ENCODE results near the gene PPCS. TPM values are rescaled to one million over a fixed set of nuclear protein-coding genes. Genes with fewer than 3 reads are reported as not detected.

PPCS gene
- total RNA-seq, 2 donors from 2014 or later: 38.7 to 48.9 TPM

GRCh38 chr1:42417166-42417565, 39.2 kb upstream of the PPCS start:
- Mint-ChIP-seq H3K36me3 (ENCODE audit: low read depth) (no peaks in the 10 kb centered on the region), H3K27me3 (ENCODE audit: insufficient read depth) (no peaks in the 10 kb centered on the region), H3K4me1 (peaks cover 7% of the 10 kb centered on the region), H3K4me3 (no peak overlapping the region), H3K9me3 (no peaks in the 10 kb centered on the region), H3K27ac (no peak overlapping the region)
- no peaks in the 10 kb centered on the region for H3K36me3 ChIP-seq (ENCODE audit: control insufficient read depth, insufficient read depth, low read length)
- H3K27ac ChIP-seq (ENCODE audit: low read depth, low read length): no peak overlapping the region
- no peak for DNase-seq
- TF ChIP-seq CTCF (conservative IDR thresholded peaks at IDR 0.05): no peak
- H3K9me3 ChIP-seq (ENCODE audit: control insufficient read depth, low read length): no peaks in the 10 kb centered on the region
- no peak overlapping the region for H3K9ac ChIP-seq (ENCODE audit: extremely low read depth, low read length, poor library complexity, severe bottlenecking)
- 55 to 58% methylated on average over 3 of the region's 3 CpGs for WGBS, 2 experiments (ENCODE audit: insufficient coverage in 1 of 2, insufficient read length in 1 of 2)
- H3K4me3 ChIP-seq (ENCODE audit: low read length): no peak overlapping the region
- no peaks in the 10 kb centered on the region for H3K27me3 ChIP-seq (ENCODE audit: control insufficient read depth, insufficient read depth, low read length, poor library complexity, severe bottlenecking)
- no peaks in the 10 kb centered on the region for H3K4me1 ChIP-seq (ENCODE audit: control insufficient read depth, insufficient read depth, low read length)

DNA sequence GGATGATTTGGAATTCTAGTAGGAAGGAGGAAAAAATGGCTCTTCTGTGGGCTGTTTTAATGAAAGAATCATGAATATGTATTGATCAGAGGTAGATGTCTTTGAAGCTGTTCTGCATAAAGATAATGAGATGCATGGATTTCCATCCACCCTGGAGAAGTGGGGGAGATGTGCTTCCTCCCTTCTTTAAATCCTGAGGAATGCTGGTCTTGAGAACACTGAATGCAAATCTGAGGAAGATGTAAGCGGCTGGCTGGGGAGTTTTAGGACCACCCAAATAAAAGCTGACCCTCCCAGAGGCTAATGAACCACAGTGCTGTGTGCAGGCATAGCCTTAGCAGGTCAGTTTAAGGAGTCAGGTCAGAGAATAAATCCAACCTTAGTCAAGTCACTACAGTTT, 37.8 kb upstream of the PPCS start:
- H3K36me3 ChIP-seq (ENCODE audit: control insufficient read depth, insufficient read depth, low read length): no peaks in the 10 kb centered on the region
- no peaks in the 10 kb centered on the region for H3K9me3 ChIP-seq (ENCODE audit: control insufficient read depth, low read length)
- no peak for DNase-seq
- Mint-ChIP-seq H3K4me3 (no peak overlapping the region), H3K9me3 (no peaks in the 10 kb centered on the region), H3K36me3 (ENCODE audit: low read depth) (no peaks in the 10 kb centered on the region), H3K4me1 (peaks cover 14% of the 10 kb centered on the region), H3K27ac (no peak overlapping the region), H3K27me3 (ENCODE audit: insufficient read depth) (no peaks in the 10 kb centered on the region)
- no peak overlapping the region for H3K9ac ChIP-seq (ENCODE audit: extremely low read depth, low read length, poor library complexity, severe bottlenecking)
- WGBS, 2 experiments (ENCODE audit: insufficient coverage in 1 of 2, insufficient read length in 1 of 2): 70 to 100% methylated on average over 1 of the region's 1 CpG
- no peak overlapping the region for H3K27ac ChIP-seq (ENCODE audit: low read depth, low read length)
- H3K4me1 ChIP-seq (ENCODE audit: control insufficient read depth, insufficient read depth, low read length): no peaks in the 10 kb centered on the region
- H3K27me3 ChIP-seq (ENCODE audit: control insufficient read depth, insufficient read depth, low read length, poor library complexity, severe bottlenecking): no peaks in the 10 kb centered on the region
- no peak for TF ChIP-seq CTCF (conservative IDR thresholded peaks at IDR 0.05)
- no peak overlapping the region for H3K4me3 ChIP-seq (ENCODE audit: low read length)

- Histone ChIP-seq H3K27ac (ENCODE audit: low read depth, low read length) (no peak overlapping the region), H3K4me3 (ENCODE audit: low read length) (no peak overlapping the region), H3K36me3 (ENCODE audit: control insufficient read depth, insufficient read depth, low read length) (no peaks in the 10 kb centered on the region), H3K9me3 (ENCODE audit: control insufficient read depth, low read length) (no peaks in the 10 kb centered on the region), H3K9ac (ENCODE audit: extremely low read depth, low read length, poor library complexity, severe bottlenecking) (no peak overlapping the region), H3K4me1 (ENCODE audit: control insufficient read depth, insufficient read depth, low read length) (no peaks in the 10 kb centered on the region), H3K27me3 (ENCODE audit: control insufficient read depth, insufficient read depth, low read length, poor library complexity, severe bottlenecking) (no peaks in the 10 kb centered on the region)
- no peaks in the 10 kb centered on the region for H3K36me3 Mint-ChIP-seq (ENCODE audit: low read depth)
- H3K4me3 Mint-ChIP-seq: no peak overlapping the region
- H3K4me1 Mint-ChIP-seq: peaks cover 14% of the 10 kb centered on the region
- H3K27ac Mint-ChIP-seq: no peak overlapping the region
- no peak for DNase-seq
- H3K27me3 Mint-ChIP-seq (ENCODE audit: insufficient read depth): no peaks in the 10 kb centered on the region
- WGBS, 2 experiments (ENCODE audit: insufficient coverage in 1 of 2, insufficient read length in 1 of 2): 91 to 93% methylated on average over 3 to 5 of the region's 5 CpGs
- no peaks in the 10 kb centered on the region for H3K9me3 Mint-ChIP-seq
- TF ChIP-seq CTCF (conservative IDR thresholded peaks at IDR 0.05): no peak
Observed at GRCh38 chr1:42419126-42419821, 37.1 kb upstream of the PPCS start.

Measured in endodermal cell (in vitro differentiated cells).